Measurements from ENCODE around the gene SUSD6.
A peak's percentile ranks its signal among the peaks of the same experiment; 100 is the strongest.
"Not testable (repeated sequence)": the region's sequence is repeated elsewhere in the genome, so short reads cannot be mapped to it uniquely, and the experiment has no call there.

The SUSD6 gene

GRCh38 chr14:69625299-69626131 is 14.1 kb downstream of the SUSD6 start:
- peak; percentile 56 for DNase-seq

GRCh38 chr14:69626132-69626500 is 14.7 kb downstream of the SUSD6 start:
- no peak for DNase-seq

GRCh38 chr14:69629225-69630127 is 18.1 kb downstream of the SUSD6 start:
- no peak for DNase-seq

- DNase-seq = no peak
Observed at GRCh38 chr14:69630360-69630759, 19.0 kb downstream of the SUSD6 start.

- no peak for DNase-seq
Observed at GRCh38 chr14:69631509-69631908, 20.1 kb downstream of the SUSD6 start.

GRCh38 chr14:69632164-69632563 is 20.8 kb downstream of the SUSD6 start:
- no peak for DNase-seq

- no peak for DNase-seq
Observed at GRCh38 chr14:69632593-69633151, 21.3 kb downstream of the SUSD6 start.

- DNase-seq = no peak
Observed at GRCh38 chr14:69633238-69633637, 21.8 kb downstream of the SUSD6 start.

GRCh38 chr14:69635981-69636639 is 24.7 kb downstream of the SUSD6 start:
- DNase-seq = no peak

GRCh38 chr14:69636718-69637480 is 25.5 kb downstream of the SUSD6 start:
- DNase-seq = no peak

GRCh38 chr14:69637503-69638031 is 26.2 kb downstream of the SUSD6 start:
- no peak for DNase-seq

- no peak for DNase-seq
Observed at GRCh38 chr14:69640931-69641330, 29.5 kb downstream of the SUSD6 start.

GRCh38 chr14:69642212-69642793 is 30.9 kb downstream of the SUSD6 start:
- DNase-seq = not testable (repeated sequence)

GRCh38 chr14:69643430-69644200 is 32.2 kb downstream of the SUSD6 start:
- DNase-seq = peak; percentile 93

GRCh38 chr14:69644814-69645213 is 33.4 kb downstream of the SUSD6 start:
- no peak for DNase-seq

GRCh38 chr14:69647213-69647612 is 35.8 kb downstream of the SUSD6 start:
- no peak for DNase-seq

- DNase-seq = not testable (repeated sequence)
Observed at GRCh38 chr14:69647642-69648041, 36.2 kb downstream of the SUSD6 start.

- peak; percentile 36 for DNase-seq
Observed at GRCh38 chr14:69648480-69649451, 37.4 kb downstream of the SUSD6 start.

- no peak for DNase-seq
Observed at GRCh38 chr14:69650948-69651369, 39.6 kb downstream of the SUSD6 start.

Data from kidney glomerular epithelial cell (primary cell).